Fibroblast of lung (primary cell): Measurements from ENCODE around the gene USP44. TPM values are rescaled to one million over a fixed set of nuclear protein-coding genes. Genes with fewer than 3 reads are reported as not detected.

ENCODE experiments used
- DNase-seq, 2 donors: peaks; one replicate each; pipeline versions ENCODE4 v3.0.0 to v3.0.0-alpha.2; 2010; ENCODE audit warnings: low read depth in 2 of 2
- H2AFZ ChIP-seq: 2 replicates; pipeline ENCODE4 v1.5.1; 2012; ENCODE audit warnings: low read length, control low read depth, inconsistent platforms
- H3K27ac ChIP-seq: 2 replicates; pipeline ENCODE4 v1.5.1; 2011; ENCODE audit warnings: low read length, control low read depth; ENCODE audit not compliant: insufficient read depth
- H3K27me3 ChIP-seq: 2 replicates; pipeline ENCODE4 v1.5.1; 2011; ENCODE audit warnings: mild to moderate bottlenecking, low read length; ENCODE audit not compliant: control insufficient read depth, insufficient read depth
- H3K36me3 ChIP-seq: 2 replicates; pipeline ENCODE4 v1.5.1; 2011; ENCODE audit warnings: low read length; ENCODE audit not compliant: control insufficient read depth, insufficient read depth
- H3K4me1 ChIP-seq: 2 replicates; pipeline ENCODE4 v1.5.1; 2011; ENCODE audit warnings: low read length; ENCODE audit not compliant: control insufficient read depth, insufficient read depth; ENCODE audit errors: extremely low read depth
- H3K4me2 ChIP-seq: 2 replicates; pipeline ENCODE4 v1.5.1; 2011; ENCODE audit warnings: low read length, control low read depth; ENCODE audit not compliant: insufficient read depth; ENCODE audit errors: extremely low read depth
- H3K4me3 ChIP-seq, 4 experiments: fragments of 200-600 bp in 1 of 4; sonication (generic) in 1 of 4; replicated peaks in 1 of 4; 2 replicates each; pipeline ENCODE4 v1.5.1; 2011 to 2016; ENCODE audit warnings: low read length in 4 of 4, low read depth in 3 of 4, mild to moderate bottlenecking in 3 of 4, control low read depth in 2 of 4, inconsistent platforms in 1 of 4, mixed read lengths in 1 of 4; ENCODE audit not compliant: insufficient read depth in 1 of 4; ENCODE audit errors: control extremely low read depth in 1 of 4
- H3K79me2 ChIP-seq: 2 replicates; pipeline ENCODE4 v1.5.1; 2012; ENCODE audit warnings: mild to moderate bottlenecking, low read length, inconsistent platforms; ENCODE audit not compliant: control insufficient read depth, insufficient read depth
- H3K9ac ChIP-seq: 2 replicates; pipeline ENCODE4 v1.5.1; 2011; ENCODE audit warnings: mild to moderate bottlenecking, low read length, control low read depth; ENCODE audit not compliant: insufficient read depth
- H3K9me3 ChIP-seq: 2 replicates; pipeline ENCODE4 v1.5.1; 2012; ENCODE audit warnings: low read depth, low read length; ENCODE audit not compliant: control insufficient read depth, insufficient read depth
- H4K20me1 ChIP-seq: 2 replicates; pipeline ENCODE4 v1.5.1; 2011; ENCODE audit warnings: low read length; ENCODE audit not compliant: control insufficient read depth, insufficient read depth; ENCODE audit errors: extremely low read depth
- EZH2 ChIP-seq: IDR thresholded peaks from 2 replicates; pipeline ENCODE4 v1.5.1; 2012; ENCODE audit warnings: low read length, control low read depth, mild to moderate bottlenecking; ENCODE audit errors: missing control alignments
- polyA plus RNA-seq, 2 donors: library from polyadenylated mRNA; depleted of rRNA in 1 of 2; stranded (reverse) in 1 of 2; unstranded in 1 of 2; fragments of >200 nt; gene quantifications; 2 replicates each; pipeline ENCODE4 v1.2.1, GENCODE V29; 2011 to 2012; ENCODE audit warnings: missing spikeins in 1 of 2
- total RNA-seq: library from RNA; depleted of rRNA; stranded (reverse); fragments of >200 nt; gene quantifications from 2 replicates; pipeline ENCODE4 v1.2.1, GENCODE V29; 2014
- TF ChIP-seq, protein P1 (sequence below), 2 donors: IDR thresholded peaks in 1 of 2; conservative IDR thresholded peaks in 1 of 2; 1 replicate in 1 of 2; 2 replicates in 1 of 2; pipeline ENCODE4 v1.5.1; 2011 to 2012; ENCODE audit warnings: low read length in 2 of 2, control low read depth in 1 of 2, inconsistent platforms in 1 of 2, low read depth in 1 of 2, mild to moderate bottlenecking in 1 of 2

Gene USP44
- total and polyA plus RNA-seq, 2 donors (not counting 1 experiment from before 2014, with no cell fraction given) = 7.0 to 27.4 TPM

DNA sequence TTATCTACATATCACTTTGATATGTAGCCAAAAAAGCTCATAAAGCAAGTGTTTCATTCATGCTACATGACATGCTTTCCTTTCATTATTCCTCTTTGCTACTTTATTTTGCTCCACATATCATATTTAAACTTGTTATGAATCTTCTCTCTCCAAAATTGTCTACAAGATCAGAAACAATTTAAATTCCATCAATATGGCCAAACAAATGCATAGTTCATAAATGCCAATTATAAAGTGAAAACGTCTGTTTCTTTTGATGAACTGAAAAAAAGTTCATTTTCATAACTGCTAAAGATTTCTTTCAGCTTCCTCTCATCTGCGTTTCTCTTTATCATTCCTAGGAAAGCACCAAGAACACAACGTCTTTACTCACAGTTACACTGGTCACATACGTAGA, 22.8 kb downstream of the USP44 start:
- no peak overlapping the region for H3K4me2 ChIP-seq
- no peaks in the 10 kb centered on the region for H3K36me3 ChIP-seq
- H4K20me1 ChIP-seq = no peaks in the 10 kb centered on the region
- no peaks in the 10 kb centered on the region for H3K4me1 ChIP-seq
- H2AFZ ChIP-seq = no peak overlapping the region
- no peak for DNase-seq
- no peaks in the 10 kb centered on the region for H3K27me3 ChIP-seq
- no peak overlapping the region for H3K4me3 ChIP-seq
- no peak overlapping the region for H3K27ac ChIP-seq
- H3K79me2 ChIP-seq = no peaks in the 10 kb centered on the region
- H3K9ac ChIP-seq = no peak overlapping the region
- no peaks in the 10 kb centered on the region for H3K9me3 ChIP-seq
- TF ChIP-seq, protein P1, sequence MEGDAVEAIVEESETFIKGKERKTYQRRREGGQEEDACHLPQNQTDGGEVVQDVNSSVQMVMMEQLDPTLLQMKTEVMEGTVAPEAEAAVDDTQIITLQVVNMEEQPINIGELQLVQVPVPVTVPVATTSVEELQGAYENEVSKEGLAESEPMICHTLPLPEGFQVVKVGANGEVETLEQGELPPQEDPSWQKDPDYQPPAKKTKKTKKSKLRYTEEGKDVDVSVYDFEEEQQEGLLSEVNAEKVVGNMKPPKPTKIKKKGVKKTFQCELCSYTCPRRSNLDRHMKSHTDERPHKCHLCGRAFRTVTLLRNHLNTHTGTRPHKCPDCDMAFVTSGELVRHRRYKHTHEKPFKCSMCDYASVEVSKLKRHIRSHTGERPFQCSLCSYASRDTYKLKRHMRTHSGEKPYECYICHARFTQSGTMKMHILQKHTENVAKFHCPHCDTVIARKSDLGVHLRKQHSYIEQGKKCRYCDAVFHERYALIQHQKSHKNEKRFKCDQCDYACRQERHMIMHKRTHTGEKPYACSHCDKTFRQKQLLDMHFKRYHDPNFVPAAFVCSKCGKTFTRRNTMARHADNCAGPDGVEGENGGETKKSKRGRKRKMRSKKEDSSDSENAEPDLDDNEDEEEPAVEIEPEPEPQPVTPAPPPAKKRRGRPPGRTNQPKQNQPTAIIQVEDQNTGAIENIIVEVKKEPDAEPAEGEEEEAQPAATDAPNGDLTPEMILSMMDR (conservative IDR thresholded peaks at IDR 0.05 in 1 of 2, IDR thresholded peaks at IDR 0.05 in 1 of 2; ENCODE audit: low read depth in 1 of 2, low read length in 2 of 2) = no peak
- TF ChIP-seq EZH2 = no peak

DNA sequence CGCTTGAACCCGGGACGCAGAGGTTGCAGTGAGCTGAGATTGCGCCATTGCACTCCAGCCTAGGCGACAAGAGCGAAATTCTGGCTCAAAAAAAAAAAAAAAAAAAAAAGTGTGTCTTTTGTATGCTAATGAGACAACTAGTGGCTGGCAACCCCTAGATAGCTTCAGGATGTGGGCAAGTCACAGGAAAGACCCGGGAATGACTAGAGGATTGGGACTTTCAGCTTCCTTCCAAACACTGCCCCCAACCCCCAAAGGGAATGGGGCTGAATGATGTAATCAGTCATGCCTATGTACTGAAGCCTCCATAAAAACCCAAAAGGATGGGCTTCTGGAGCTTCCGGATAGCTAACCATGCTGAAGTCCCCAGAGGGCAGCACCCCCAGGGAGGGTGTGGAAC, 28.6 kb downstream of the USP44 start:
- TF ChIP-seq, protein P1 (conservative IDR thresholded peaks at IDR 0.05 in 1 of 2, IDR thresholded peaks at IDR 0.05 in 1 of 2; ENCODE audit: low read depth in 1 of 2, low read length in 2 of 2) = no peak
- TF ChIP-seq EZH2 = no peak

DNA sequence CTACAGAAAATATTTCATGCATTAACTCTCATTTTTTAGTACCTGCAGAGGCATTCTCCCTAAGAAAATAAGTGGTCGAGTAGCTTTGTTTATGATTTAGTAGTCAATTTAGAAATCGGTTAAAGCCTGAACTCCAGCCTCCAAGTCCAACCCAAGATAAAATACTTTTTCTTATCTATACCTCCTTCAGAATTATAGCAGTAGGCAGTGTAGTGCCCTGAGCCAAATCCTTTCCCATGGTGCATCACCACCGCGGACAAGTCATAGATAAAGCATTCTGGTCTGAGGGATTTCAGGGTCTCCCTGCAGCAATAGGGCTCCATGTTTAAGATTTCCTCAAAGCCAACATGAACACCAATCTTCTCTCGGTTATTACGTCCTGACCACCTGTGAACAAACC, 30.5 kb downstream of the USP44 start:
- Histone ChIP-seq H2AFZ (no peak overlapping the region), H3K9me3 (no peaks in the 10 kb centered on the region), H3K27ac (no peak overlapping the region), H3K36me3 (no peaks in the 10 kb centered on the region), H3K4me3 (no peak overlapping the region), H3K9ac (no peak overlapping the region), H3K27me3 (no peaks in the 10 kb centered on the region), H3K4me1 (no peaks in the 10 kb centered on the region), H3K4me2 (no peak overlapping the region), H3K79me2 (no peaks in the 10 kb centered on the region), H4K20me1 (no peaks in the 10 kb centered on the region)
- TF ChIP-seq, protein P1 (conservative IDR thresholded peaks at IDR 0.05 in 1 of 2, IDR thresholded peaks at IDR 0.05 in 1 of 2; ENCODE audit: low read depth in 1 of 2, low read length in 2 of 2) = no peak
- no peak for TF ChIP-seq EZH2
- DNase-seq = no peak

More for the DNA sequence above, 28.6 kb downstream of the USP44 start:
- Histone ChIP-seq H4K20me1 (no peaks in the 10 kb centered on the region), H2AFZ (no peak overlapping the region), H3K9me3 (no peaks in the 10 kb centered on the region), H3K79me2 (no peaks in the 10 kb centered on the region), H3K27me3 (no peaks in the 10 kb centered on the region), H3K27ac (no peak overlapping the region), H3K36me3 (no peaks in the 10 kb centered on the region), H3K4me1 (no peaks in the 10 kb centered on the region), H3K4me3 (no peak overlapping the region), H3K4me2 (no peak overlapping the region), H3K9ac (no peak overlapping the region)
- no peak for DNase-seq
